HT-29 (cell line): Measurements from ENCODE around the gene MXI1. TPM values are rescaled to one million over a fixed set of nuclear protein-coding genes. Genes with fewer than 3 reads are reported as not detected.
A peak's percentile ranks its signal among the peaks of the same experiment; 100 is the strongest.
"Not testable (repeated sequence)": the region's sequence is repeated elsewhere in the genome, so short reads cannot be mapped to it uniquely, and the experiment has no call there.

Experiments
- DNase-seq: peaks from one replicate; pipeline ENCODE4 v3.0.0-alpha.2; 2015; ENCODE audit warnings: low spot score
- total RNA-seq: library from RNA; depleted of rRNA; stranded (reverse); fragments of >200 nt; shearing (Covaris generic); gene quantifications from 2 replicates; pipeline ENCODE4 v1.2.3, GENCODE V29; 2014

The MXI1 gene
- total RNA-seq, 1 experiment from 2014 or later = 18.1 TPM

GRCh38 chr10:110181451-110181850 lies 26.0 kb upstream of the MXI1 start:
- DNase-seq = no peak

GRCh38 chr10:110181911-110182310 lies 25.5 kb upstream of the MXI1 start:
- no peak for DNase-seq

GRCh38 chr10:110184398-110184797 lies 23.0 kb upstream of the MXI1 start:
- no peak for DNase-seq

GRCh38 chr10:110185646-110186182 lies 21.7 kb upstream of the MXI1 start:
- DNase-seq = not testable (repeated sequence)

GRCh38 chr10:110190170-110190569 lies 17.2 kb upstream of the MXI1 start:
- no peak for DNase-seq

- no peak for DNase-seq
These were observed 14.9 kb upstream of the MXI1 start for GRCh38 chr10:110192552-110192951.

GRCh38 chr10:110200503-110200902 lies 6.9 kb upstream of the MXI1 start:
- DNase-seq = no peak

- not testable (repeated sequence) for DNase-seq
These were observed 6.4 kb upstream of the MXI1 start for GRCh38 chr10:110201046-110201445.

GRCh38 chr10:110203500-110204455 lies 3.6 kb upstream of the MXI1 start:
- peak; percentile 63 for DNase-seq

GRCh38 chr10:110205051-110205675 lies 2.2 kb upstream of the MXI1 start:
- DNase-seq = no peak

- DNase-seq = peak; percentile 26
These were observed 604 bp downstream of the MXI1 start for GRCh38 chr10:110207805-110208613.

GRCh38 chr10:110208614-110209453 lies 1.4 kb downstream of the MXI1 start:
- peak; percentile 59 for DNase-seq

- no peak for DNase-seq
These were observed 2.1 kb downstream of the MXI1 start for GRCh38 chr10:110209454-110209925.

- DNase-seq = peak; percentile 13
These were observed 2.7 kb downstream of the MXI1 start for GRCh38 chr10:110209926-110210673.

- DNase-seq = peak; percentile 96
These were observed 3.5 kb downstream of the MXI1 start for GRCh38 chr10:110210674-110211464.

GRCh38 chr10:110211465-110211843 lies 4.0 kb downstream of the MXI1 start:
- DNase-seq = no peak

GRCh38 chr10:110212119-110213006 lies 5.0 kb downstream of the MXI1 start:
- peak; percentile 8 for DNase-seq

GRCh38 chr10:110214371-110214826 lies 7.0 kb downstream of the MXI1 start:
- no peak for DNase-seq
